DOHH2 (cell line): ENCODE measurements around the gene ZNF526.

Experiments used
- H3F3A ChIP-seq: fragments of 200-600 bp; sonication (generic), shearing (Covaris generic); 2 replicates; pipeline ENCODE4 v1.6.0; 2016; ENCODE audit warnings: antibody characterized with exemption, mild to moderate bottlenecking; ENCODE audit not compliant: control insufficient read depth, insufficient read depth
- H3K27ac ChIP-seq: fragments of 200-600 bp; sonication (generic); 2 replicates; pipeline ENCODE4 v1.5.1; 2014; ENCODE audit warnings: low read depth, mild to moderate bottlenecking, low read length, moderate library complexity
- H3K27me3 ChIP-seq: fragments of 200-600 bp; sonication (generic); 2 replicates; pipeline ENCODE4 v1.6.1; 2014; ENCODE audit warnings: mild to moderate bottlenecking, low read length, mixed read lengths; ENCODE audit not compliant: control insufficient read depth
- H3K36me3 ChIP-seq: fragments of 200-600 bp; sonication (generic); 2 replicates; pipeline ENCODE4 v1.6.1; 2014; ENCODE audit warnings: mild to moderate bottlenecking, low read length, moderate library complexity, mixed read lengths; ENCODE audit not compliant: control insufficient read depth
- H3K4me1 ChIP-seq: fragments of 200-600 bp; sonication (generic); 2 replicates; pipeline ENCODE4 v1.6.1; 2014; ENCODE audit warnings: mild to moderate bottlenecking, low read length, mixed read lengths; ENCODE audit not compliant: control insufficient read depth
- H3K4me2 ChIP-seq: fragments of 200-600 bp; sonication (generic); 2 replicates; pipeline ENCODE4 v1.6.0; 2014; ENCODE audit warnings: mild to moderate bottlenecking, low read length, moderate library complexity
- H3K4me3 ChIP-seq: fragments of 200-600 bp; sonication (generic); 2 replicates; pipeline ENCODE4 v1.5.1; 2014; ENCODE audit warnings: mild to moderate bottlenecking, low read length, mixed read lengths
- H3K79me2 ChIP-seq: fragments of 200-600 bp; sonication (generic); 2 replicates; pipeline ENCODE4 v1.6.1; 2014; ENCODE audit warnings: mild to moderate bottlenecking, low read length, mixed read lengths; ENCODE audit not compliant: control insufficient read depth
- H3K9me2 ChIP-seq: fragments of 200-600 bp; sonication (generic); replicated peaks from 2 replicates; pipeline ENCODE4 v1.6.1; 2014; ENCODE audit warnings: mild to moderate bottlenecking, low read length, mixed read lengths; ENCODE audit not compliant: control insufficient read depth
- H3K9me3 ChIP-seq: fragments of 200-600 bp; sonication (generic); 2 replicates; pipeline ENCODE4 v1.6.1; 2014; ENCODE audit warnings: antibody characterized with exemption, low read length, mixed read lengths; ENCODE audit not compliant: control insufficient read depth, insufficient read depth
- H4K20me1 ChIP-seq: fragments of 200-600 bp; sonication (generic); 2 replicates; pipeline ENCODE4 v1.6.0; 2014; ENCODE audit warnings: low read depth, mild to moderate bottlenecking, antibody characterized with exemption, low read length, moderate library complexity; ENCODE audit not compliant: control insufficient read depth, insufficient read depth
- EZH2phosphoT487 ChIP-seq: fragments of 200-600 bp; sonication (generic); IDR thresholded peaks from 2 replicates; pipeline ENCODE4 v1.6.1; 2017; ENCODE audit warnings: borderline replicate concordance, mild to moderate bottlenecking, antibody characterized with exemption, low read length, moderate library complexity, mixed read lengths
- TF ChIP-seq, protein P1 (sequence below): fragments of 200-600 bp; sonication (generic); IDR thresholded peaks from one replicate; pipeline ENCODE4 v1.5.1; 2014; ENCODE audit warnings: antibody characterized with exemption, mild to moderate bottlenecking, low read depth, low read length; ENCODE audit not compliant: poor library complexity, severe bottlenecking

ZNF526 gene

DNA sequence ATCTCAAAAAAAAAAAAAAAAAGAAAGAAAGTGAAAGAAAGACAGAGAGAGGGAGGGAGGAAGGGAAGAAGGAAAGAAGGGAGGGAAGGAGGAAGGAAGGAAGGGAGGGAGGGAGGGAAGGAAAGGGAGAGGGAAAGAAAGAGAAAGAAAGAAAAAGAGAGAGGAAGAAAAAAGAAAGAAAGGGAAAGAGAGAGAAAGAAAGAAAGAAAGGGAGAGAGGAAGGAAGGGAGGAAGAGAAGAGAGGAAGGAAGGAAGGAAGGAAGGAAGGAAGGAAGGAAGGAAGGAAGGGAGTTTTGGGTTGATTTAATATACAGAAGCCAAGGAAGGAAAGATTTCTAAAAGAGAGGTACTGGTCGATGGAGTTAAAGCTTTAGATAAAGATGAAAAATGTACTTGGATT, 31.4 kb upstream of the ZNF526 start:
- Histone ChIP-seq H3K4me3 (no peak overlapping the region), H4K20me1 (no peaks in the 10 kb centered on the region), H3K9me2 (no peaks in the 10 kb centered on the region), H3F3A (peaks cover 1% of the 10 kb centered on the region; the same call in 1 of the 2 replicates), H3K4me2 (no peak overlapping the region), H3K9me3 (no peaks in the 10 kb centered on the region), H3K27me3 (peaks cover 5% of the 10 kb centered on the region; the same call in 1 of the 2 replicates), H3K79me2 (no peaks in the 10 kb centered on the region), H3K36me3 (no peaks in the 10 kb centered on the region), H3K4me1 (peaks cover 21% of the 10 kb centered on the region), H3K27ac (no peak overlapping the region)
- TF ChIP-seq, protein P1, sequence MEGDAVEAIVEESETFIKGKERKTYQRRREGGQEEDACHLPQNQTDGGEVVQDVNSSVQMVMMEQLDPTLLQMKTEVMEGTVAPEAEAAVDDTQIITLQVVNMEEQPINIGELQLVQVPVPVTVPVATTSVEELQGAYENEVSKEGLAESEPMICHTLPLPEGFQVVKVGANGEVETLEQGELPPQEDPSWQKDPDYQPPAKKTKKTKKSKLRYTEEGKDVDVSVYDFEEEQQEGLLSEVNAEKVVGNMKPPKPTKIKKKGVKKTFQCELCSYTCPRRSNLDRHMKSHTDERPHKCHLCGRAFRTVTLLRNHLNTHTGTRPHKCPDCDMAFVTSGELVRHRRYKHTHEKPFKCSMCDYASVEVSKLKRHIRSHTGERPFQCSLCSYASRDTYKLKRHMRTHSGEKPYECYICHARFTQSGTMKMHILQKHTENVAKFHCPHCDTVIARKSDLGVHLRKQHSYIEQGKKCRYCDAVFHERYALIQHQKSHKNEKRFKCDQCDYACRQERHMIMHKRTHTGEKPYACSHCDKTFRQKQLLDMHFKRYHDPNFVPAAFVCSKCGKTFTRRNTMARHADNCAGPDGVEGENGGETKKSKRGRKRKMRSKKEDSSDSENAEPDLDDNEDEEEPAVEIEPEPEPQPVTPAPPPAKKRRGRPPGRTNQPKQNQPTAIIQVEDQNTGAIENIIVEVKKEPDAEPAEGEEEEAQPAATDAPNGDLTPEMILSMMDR, result no peak
- TF ChIP-seq EZH2phosphoT487, result no peak

DNA sequence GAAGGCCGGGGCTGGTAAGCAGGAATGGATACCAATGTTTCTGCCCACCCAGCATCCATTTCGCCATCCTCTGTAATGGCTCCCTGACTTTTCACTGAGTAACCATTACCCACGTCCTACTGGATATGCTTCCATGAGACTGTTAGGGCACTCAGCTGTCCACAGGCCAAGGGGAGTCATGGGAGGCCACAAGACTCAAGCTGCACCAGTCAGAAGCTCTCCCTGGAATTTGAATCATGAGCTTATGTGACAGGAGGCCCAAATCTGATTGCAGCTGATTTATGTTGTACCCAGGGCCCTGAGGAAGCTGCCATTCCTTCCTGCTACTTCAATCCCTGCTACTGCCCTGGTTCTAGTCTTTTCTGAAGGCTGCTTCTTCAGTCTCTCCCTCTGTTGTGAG, 31.0 kb upstream of the ZNF526 start:
- peaks cover 19% of the 10 kb centered on the region for H3K4me1 ChIP-seq
- H3K9me2 ChIP-seq, result no peaks in the 10 kb centered on the region
- peaks cover 6% of the 10 kb centered on the region for H3F3A ChIP-seq

DNA sequence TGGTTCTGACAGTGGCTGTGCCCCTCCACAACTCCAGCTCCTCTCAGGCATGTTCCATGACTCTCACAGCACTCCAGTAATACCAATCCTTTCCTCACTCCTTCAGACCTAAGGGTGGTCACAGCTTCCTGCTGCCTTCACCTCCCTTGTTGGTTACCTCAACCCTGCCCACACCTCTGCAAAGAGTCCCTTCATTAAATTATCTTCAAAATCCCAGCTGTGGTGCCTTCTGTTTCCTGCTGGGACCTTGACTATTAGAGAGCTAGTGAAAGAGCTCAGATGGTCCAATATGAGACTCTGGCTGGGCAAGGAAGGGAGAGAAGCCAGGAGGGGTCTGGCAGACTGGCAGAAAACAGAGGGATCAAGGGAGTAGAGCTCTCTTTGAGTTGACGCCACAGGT, 28.8 kb upstream of the ZNF526 start:
- peaks cover 5% of the 10 kb centered on the region; the same call in 1 of the 2 replicates for H3K27me3 ChIP-seq
- TF ChIP-seq EZH2phosphoT487, result no peak
- TF ChIP-seq, protein P1, result no peak
- H3K36me3 ChIP-seq, result peaks cover 4% of the 10 kb centered on the region; the same call in 1 of the 2 replicates
- H3K4me3 ChIP-seq, result no peak overlapping the region
- H3K9me2 ChIP-seq, result no peaks in the 10 kb centered on the region
- H3F3A ChIP-seq, result peaks cover 7% of the 10 kb centered on the region
- H4K20me1 ChIP-seq, result no peaks in the 10 kb centered on the region
- H3K4me2 ChIP-seq, result no peak overlapping the region
- H3K27ac ChIP-seq, result no peak overlapping the region
- H3K4me1 ChIP-seq, result peaks cover 4% of the 10 kb centered on the region; the same call in 1 of the 2 replicates
- H3K79me2 ChIP-seq, result no peaks in the 10 kb centered on the region
- no peaks in the 10 kb centered on the region for H3K9me3 ChIP-seq

More for the DNA sequence above, 31.0 kb upstream of the ZNF526 start:
- peaks cover 5% of the 10 kb centered on the region; the same call in 1 of the 2 replicates for H3K27me3 ChIP-seq
- no peaks in the 10 kb centered on the region for H3K9me3 ChIP-seq
- no peak overlapping the region for H3K27ac ChIP-seq
- TF ChIP-seq, protein P1, result no peak
- TF ChIP-seq EZH2phosphoT487, result no peak
- no peak overlapping the region for H3K4me3 ChIP-seq
- no peaks in the 10 kb centered on the region for H4K20me1 ChIP-seq
- H3K79me2 ChIP-seq, result no peaks in the 10 kb centered on the region
- no peaks in the 10 kb centered on the region for H3K36me3 ChIP-seq
- H3K4me2 ChIP-seq, result no peak overlapping the region
